ENCODE data around the gene LCAT.

- TF ChIP-seq CTCF (IDR thresholded peaks at IDR 0.05) = no peak
- TF ChIP-seq POLR2A (IDR thresholded peaks at IDR 0.05) = no peak
- no peak for TF ChIP-seq EP300 (IDR thresholded peaks at IDR 0.05)
Measured at GRCh38 chr16:67976205-67976604, 32.3 kb upstream of the LCAT start.

Data from gastroesophageal sphincter (tissue), 3 donors.